Dendritic cell treated with granulocyte-macrophage colony-stimulating factor and Interleukin-4, amounts not matched to agents 40 ng/mL and 50 ng/mL, for 4 days (primary cell): Measurements from ENCODE around the gene OSBPL10.

ENCODE experiments used
- H3K27ac Mint-ChIP-seq: one replicate; pipeline ENCODE4 v1.8.0; 2022; ENCODE audit warnings: mild to moderate bottlenecking, mixed read lengths
- H3K27me3 Mint-ChIP-seq: one replicate; pipeline ENCODE4 v1.8.0; 2022; ENCODE audit warnings: mild to moderate bottlenecking, mixed read lengths
- H3K36me3 Mint-ChIP-seq: one replicate; pipeline ENCODE4 v1.8.0; 2022; ENCODE audit warnings: low read depth, mixed read lengths
- H3K4me1 Mint-ChIP-seq: one replicate; pipeline ENCODE4 v1.8.0; 2022; ENCODE audit warnings: low read depth, mixed read lengths
- H3K4me3 Mint-ChIP-seq: one replicate; pipeline ENCODE4 v1.8.0; 2022; ENCODE audit warnings: mild to moderate bottlenecking, moderate library complexity, mixed read lengths
- H3K9me3 Mint-ChIP-seq: one replicate; pipeline ENCODE4 v1.8.0; 2022; ENCODE audit warnings: mixed read lengths
- intact Hi-C: fragments of 100-400 bp; cut with micrococcal nuclease; formaldehyde crosslinking; loops from one replicate; pipeline ENCODE4 v1.15.0; 2022

The OSBPL10 gene

DNA sequence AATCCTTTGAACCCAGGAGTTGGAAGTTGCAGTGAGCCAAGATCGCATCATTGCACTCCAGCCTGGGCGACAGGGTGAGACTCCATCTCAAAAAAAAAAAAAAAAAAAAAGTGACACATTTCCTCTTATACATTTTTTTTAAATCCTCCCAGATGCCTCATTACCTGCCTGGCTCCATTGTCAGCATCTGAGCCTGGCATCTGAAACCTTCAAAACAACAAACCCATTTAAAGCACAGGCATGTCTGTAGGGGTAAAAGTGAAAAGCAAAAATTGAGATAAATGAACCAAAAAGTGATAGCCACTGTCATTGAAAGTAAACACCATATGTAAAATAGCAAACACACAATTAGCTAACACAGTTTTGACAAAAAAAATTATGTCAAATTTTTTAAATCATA, 38.6 kb downstream of the OSBPL10 start:
- Mint-ChIP-seq H3K27me3 (no peaks in the 10 kb centered on the region), H3K27ac (no peak overlapping the region), H3K4me1 (peaks cover 1% of the 10 kb centered on the region), H3K36me3 (no peaks in the 10 kb centered on the region), H3K9me3 (no peaks in the 10 kb centered on the region), H3K4me3 (no peak overlapping the region)
- intact Hi-C loops: no loop called here

DNA sequence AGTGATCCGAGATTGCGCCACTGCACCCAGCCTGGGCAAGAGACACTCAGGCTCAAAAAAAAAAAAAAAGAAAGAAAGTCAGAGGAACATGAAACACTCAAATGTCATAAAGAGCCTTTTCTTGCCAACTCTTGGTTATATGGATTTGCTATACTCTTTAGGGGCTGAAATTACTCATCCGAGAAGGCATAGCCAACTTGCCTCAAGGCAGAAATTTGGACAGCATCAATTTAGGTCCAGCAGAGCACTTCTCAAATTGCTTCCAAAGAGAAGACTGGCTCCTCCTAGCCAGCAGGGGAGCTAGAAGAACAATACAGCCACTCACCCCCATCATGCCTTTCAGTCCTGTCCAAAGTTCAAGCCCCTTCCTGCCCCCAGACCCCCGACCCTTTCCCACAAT, 43.8 kb downstream of the OSBPL10 start:
- Mint-ChIP-seq H3K4me1 (no peaks in the 10 kb centered on the region), H3K27me3 (no peaks in the 10 kb centered on the region), H3K36me3 (no peaks in the 10 kb centered on the region), H3K9me3 (no peaks in the 10 kb centered on the region), H3K4me3 (no peak overlapping the region), H3K27ac (no peak overlapping the region)
- intact Hi-C loops: no loop called here

DNA sequence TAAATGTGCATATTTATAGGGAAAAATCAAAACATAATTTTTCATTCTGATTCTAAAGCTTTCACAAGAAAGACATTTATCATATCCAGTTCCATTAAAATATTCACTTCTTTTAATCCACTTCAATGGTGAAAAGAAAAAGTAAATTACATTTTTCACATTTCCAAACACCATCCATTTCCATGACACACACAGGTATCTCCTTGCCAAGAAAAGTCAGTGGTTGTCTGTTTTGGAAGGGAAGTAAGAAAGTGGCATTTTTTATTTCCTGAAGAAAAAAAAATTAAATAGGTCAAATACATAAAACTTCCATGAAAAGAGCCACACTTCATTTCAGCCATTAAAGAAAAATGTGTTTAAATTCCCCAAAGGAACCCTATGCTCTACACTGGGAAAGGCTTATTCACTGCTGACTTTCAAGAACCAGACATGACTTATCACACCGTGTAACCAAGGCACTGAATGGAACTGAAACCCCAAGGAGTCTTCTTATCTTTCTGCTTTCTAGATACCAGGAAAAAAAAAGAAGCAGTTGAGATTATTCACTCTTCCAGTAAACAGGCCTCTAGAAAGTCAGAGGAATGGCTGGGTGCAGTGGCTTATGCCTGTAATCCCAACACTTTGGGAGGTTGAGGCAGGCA, 44.5 kb downstream of the OSBPL10 start:
- Mint-ChIP-seq H3K4me3 (no peak overlapping the region), H3K4me1 (no peaks in the 10 kb centered on the region), H3K27me3 (no peaks in the 10 kb centered on the region), H3K36me3 (no peaks in the 10 kb centered on the region), H3K27ac (no peak overlapping the region), H3K9me3 (no peaks in the 10 kb centered on the region)
- intact Hi-C loops: no loop called here

DNA sequence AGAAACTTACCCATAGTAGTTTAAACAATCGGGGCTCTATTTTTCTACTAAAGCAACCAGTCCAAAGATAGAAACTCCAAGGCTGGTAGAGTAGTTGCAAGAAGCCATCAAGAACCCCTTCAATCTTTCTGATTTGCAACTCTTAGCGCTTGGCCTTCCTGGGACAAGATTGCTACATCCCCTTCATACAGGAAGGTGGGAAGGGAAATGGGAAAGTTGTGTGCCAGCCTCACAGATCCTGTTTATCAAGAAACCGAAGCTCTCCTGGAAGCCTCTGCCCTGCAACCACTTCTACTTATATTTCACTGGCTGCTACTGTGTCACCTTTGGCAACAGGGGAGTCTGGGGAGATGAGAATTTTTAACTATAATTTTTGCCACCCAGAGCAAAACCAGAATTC, 46.2 kb downstream of the OSBPL10 start:
- no peak overlapping the region for H3K27ac Mint-ChIP-seq
- no peaks in the 10 kb centered on the region for H3K9me3 Mint-ChIP-seq
- H3K4me1 Mint-ChIP-seq: no peaks in the 10 kb centered on the region
- no peaks in the 10 kb centered on the region for H3K36me3 Mint-ChIP-seq
- H3K27me3 Mint-ChIP-seq: no peaks in the 10 kb centered on the region
- H3K4me3 Mint-ChIP-seq: no peak overlapping the region
- intact Hi-C loops: no loop called here

DNA sequence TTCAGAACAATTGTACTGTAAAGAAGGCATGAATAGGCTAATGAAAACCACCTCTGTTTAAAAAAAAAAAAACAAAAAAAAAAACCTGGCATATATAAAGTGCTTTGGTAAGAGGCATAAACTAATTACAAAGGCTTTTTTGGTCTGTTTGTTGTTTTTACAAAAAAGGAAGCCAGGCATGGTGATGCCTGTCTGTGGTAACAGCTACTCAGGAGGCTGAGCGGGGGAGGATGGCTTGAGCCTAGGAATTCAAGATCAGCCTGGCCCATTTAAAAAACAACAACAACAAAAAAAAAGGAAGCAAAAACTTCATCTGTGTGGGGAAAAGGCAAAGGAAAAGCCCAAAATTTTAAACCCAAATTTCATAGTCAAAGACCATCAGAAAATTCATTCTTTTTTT, 47.0 kb downstream of the OSBPL10 start:
- H3K4me1 Mint-ChIP-seq: no peaks in the 10 kb centered on the region
- no peak overlapping the region for H3K4me3 Mint-ChIP-seq
- no peaks in the 10 kb centered on the region for H3K36me3 Mint-ChIP-seq
- intact Hi-C loops: no loop called here
- no peak overlapping the region for H3K27ac Mint-ChIP-seq
- no peaks in the 10 kb centered on the region for H3K27me3 Mint-ChIP-seq
- H3K9me3 Mint-ChIP-seq: no peaks in the 10 kb centered on the region

DNA sequence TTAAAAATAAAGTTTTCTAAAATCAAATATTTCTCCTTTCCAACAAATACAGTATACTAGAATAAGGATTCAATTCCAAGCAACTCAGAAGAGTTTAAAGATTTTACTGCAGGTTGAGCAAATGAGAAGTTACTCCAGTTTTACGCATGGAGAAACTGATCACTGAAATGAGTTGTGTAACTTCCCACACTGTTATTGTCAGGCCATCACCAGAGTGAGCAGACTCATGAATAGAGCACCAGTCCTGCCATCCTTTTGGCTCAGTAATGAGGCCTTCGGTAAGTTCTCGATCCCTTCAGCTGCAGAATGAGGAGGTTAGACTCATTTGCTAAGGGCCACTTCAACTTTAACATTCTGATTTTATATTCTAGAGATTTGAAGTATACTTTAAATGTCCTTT, 48.1 kb downstream of the OSBPL10 start:
- H3K27me3 Mint-ChIP-seq: no peaks in the 10 kb centered on the region
- no peaks in the 10 kb centered on the region for H3K36me3 Mint-ChIP-seq
- intact Hi-C loops: no loop called here
- no peak overlapping the region for H3K4me3 Mint-ChIP-seq
- H3K4me1 Mint-ChIP-seq: no peaks in the 10 kb centered on the region
- no peaks in the 10 kb centered on the region for H3K9me3 Mint-ChIP-seq
- no peak overlapping the region for H3K27ac Mint-ChIP-seq

DNA sequence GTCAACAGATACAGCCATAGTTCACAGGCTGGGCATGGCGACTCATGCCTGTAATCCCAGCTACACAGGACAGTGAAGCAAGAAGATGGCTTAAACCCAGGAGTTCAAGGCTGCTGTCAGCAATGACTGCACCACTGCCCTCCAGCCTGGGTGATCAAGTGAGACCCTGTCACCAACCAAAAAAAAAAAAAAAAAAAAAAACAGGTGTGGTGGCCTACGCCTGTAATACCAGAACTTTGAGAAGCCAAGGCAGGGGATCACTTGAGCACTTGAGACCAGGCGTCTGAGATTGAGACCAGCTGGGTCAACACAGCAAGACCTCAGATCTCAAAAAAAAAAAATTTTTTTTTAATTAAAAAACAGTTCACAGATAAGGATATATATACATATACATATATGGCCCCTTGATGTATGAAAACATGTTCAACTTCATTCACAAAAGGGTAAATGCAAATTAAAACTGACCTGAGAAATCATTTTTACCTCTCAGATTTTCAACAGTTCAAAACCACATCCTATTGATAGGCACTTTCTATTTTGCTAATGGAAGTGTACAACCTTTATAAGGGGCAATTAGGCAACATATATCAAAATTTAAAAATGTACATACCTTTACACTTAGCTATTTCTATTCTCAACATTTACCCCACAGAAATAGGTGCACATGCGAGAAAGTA, 51.1 kb downstream of the OSBPL10 start:
- Mint-ChIP-seq H3K36me3 (no peaks in the 10 kb centered on the region), H3K9me3 (no peaks in the 10 kb centered on the region), H3K4me3 (no peak overlapping the region), H3K27me3 (no peaks in the 10 kb centered on the region), H3K4me1 (no peaks in the 10 kb centered on the region), H3K27ac (no peak overlapping the region)
- intact Hi-C loops: no loop called here

DNA sequence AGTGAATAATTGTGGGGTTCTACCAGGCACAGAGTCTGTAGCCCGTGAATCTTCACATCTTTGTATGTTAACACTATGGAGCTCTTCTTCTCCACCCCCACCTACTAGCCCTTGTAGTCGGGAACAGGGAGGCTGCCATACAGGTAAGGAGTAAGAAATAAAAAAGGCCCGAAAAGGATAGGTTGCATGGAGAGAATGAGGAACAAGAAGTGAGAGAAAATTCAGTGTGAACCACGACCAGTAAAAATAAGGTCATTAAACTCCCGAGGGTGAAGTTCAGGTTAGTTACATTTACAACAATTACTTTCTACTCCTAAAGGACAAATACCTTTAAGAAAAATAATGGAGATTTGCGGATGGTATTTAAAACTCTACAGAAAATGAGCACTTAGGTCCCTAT, 53.3 kb downstream of the OSBPL10 start:
- Mint-ChIP-seq H3K27ac (no peak overlapping the region), H3K4me1 (no peaks in the 10 kb centered on the region), H3K4me3 (no peak overlapping the region), H3K36me3 (no peaks in the 10 kb centered on the region), H3K9me3 (no peaks in the 10 kb centered on the region), H3K27me3 (no peaks in the 10 kb centered on the region)
- intact Hi-C loops: no loop called here

DNA sequence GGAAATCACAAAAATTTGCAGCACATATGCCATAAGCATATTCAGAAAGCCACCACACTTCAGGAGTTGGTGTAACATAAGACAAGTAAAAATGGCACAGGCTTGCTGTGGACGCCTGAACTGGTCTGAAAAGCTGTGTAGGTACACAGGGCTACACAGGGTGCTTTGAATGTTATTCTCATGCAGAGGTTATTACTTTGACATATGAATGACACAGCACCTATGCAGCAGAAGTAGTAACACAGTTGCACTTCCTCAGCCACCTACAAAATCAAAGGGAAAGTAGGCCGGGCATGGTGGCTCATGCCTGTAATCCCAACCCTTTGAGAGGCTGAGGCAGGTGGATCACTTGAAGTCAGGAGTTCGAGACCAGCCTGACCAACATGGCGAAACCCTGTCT, 54.5 kb downstream of the OSBPL10 start:
- intact Hi-C loops: no loop called here

DNA sequence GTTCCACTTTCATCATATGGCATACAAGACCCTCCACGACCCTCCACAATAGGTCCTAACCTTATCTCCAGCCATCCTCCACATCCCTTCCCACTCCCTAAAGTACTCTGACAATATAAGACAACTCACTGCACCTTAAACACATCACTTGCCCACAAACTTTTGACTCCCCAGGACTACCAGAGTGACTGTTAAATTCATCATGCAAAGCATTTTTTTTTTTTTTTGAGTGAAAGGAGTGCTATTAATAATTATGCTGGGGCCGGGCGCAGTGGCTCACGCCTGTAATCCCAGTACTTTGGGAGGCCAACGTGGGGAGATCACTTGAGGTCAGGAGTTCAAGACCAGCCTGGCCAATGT, 55.8 kb downstream of the OSBPL10 start:
- H3K4me3 Mint-ChIP-seq: no peak overlapping the region
- peaks cover 6% of the 10 kb centered on the region for H3K9me3 Mint-ChIP-seq
- no peaks in the 10 kb centered on the region for H3K27me3 Mint-ChIP-seq
- intact Hi-C loops: no loop called here
- H3K27ac Mint-ChIP-seq: no peak overlapping the region
- H3K36me3 Mint-ChIP-seq: no peaks in the 10 kb centered on the region
- no peaks in the 10 kb centered on the region for H3K4me1 Mint-ChIP-seq

More for the DNA sequence above, 54.5 kb downstream of the OSBPL10 start:
- Mint-ChIP-seq H3K4me1 (no peaks in the 10 kb centered on the region), H3K4me3 (no peak overlapping the region), H3K9me3 (no peaks in the 10 kb centered on the region), H3K27ac (no peak overlapping the region), H3K36me3 (no peaks in the 10 kb centered on the region), H3K27me3 (no peaks in the 10 kb centered on the region)

DNA sequence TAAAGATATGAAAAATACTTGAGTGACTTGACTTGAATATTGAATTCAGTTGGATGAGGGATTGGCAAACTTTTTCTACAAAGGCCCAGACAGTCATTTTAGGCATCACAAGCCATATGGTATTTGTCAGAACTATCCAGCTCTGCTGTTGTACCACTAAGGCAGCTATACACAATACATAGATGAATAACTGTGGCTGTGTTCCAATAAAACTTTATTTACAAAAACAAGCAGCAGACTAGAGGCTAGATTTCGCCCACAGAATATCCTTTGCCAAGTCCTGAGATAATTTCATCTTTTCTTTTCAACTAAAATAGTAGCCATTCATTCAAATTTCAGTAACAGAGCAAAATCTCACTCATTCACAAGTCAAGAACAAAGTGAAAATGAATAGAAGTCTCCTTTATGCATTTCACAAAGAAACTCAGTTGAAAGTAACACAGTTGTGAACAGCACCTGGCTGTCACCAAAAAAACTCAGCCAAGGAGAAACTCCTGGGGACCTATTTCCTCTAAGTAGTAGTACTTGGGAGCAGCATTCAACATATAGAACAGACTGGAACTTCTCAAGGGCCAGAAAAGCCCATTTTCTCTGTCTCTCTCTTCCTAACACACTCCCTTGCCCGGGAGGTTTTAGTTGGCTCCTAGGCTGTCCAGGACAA, 56.3 kb downstream of the OSBPL10 start:
- no peak overlapping the region for H3K4me3 Mint-ChIP-seq
- H3K27ac Mint-ChIP-seq: no peak overlapping the region
- intact Hi-C loops: no loop called here
- H3K36me3 Mint-ChIP-seq: no peaks in the 10 kb centered on the region
- H3K4me1 Mint-ChIP-seq: no peaks in the 10 kb centered on the region
- H3K27me3 Mint-ChIP-seq: no peaks in the 10 kb centered on the region
- H3K9me3 Mint-ChIP-seq: peaks cover 11% of the 10 kb centered on the region

DNA sequence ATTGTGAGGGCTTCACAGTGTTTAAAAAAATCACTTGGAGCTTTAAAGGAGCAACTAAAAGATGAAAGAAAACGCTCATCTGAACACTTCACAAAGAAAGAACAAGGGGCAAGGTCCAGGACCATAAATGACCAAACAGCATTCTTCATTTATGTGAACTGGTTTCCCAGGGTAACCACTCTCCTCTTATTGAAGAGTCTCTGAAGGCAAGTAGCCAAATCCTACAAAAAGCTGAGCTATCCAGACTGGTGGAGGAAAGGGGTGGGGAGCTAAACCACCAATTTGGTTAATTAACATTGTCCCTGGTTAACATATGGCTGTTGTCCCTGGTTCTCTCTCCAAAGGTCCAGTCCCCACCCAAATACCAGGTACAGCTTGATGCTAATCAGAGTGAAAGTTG, 58.1 kb downstream of the OSBPL10 start:
- Mint-ChIP-seq H3K27ac (no peak overlapping the region), H3K9me3 (peaks cover 14% of the 10 kb centered on the region), H3K36me3 (no peaks in the 10 kb centered on the region), H3K27me3 (no peaks in the 10 kb centered on the region), H3K4me3 (no peak overlapping the region), H3K4me1 (no peaks in the 10 kb centered on the region)
- intact Hi-C loops: no loop called here

DNA sequence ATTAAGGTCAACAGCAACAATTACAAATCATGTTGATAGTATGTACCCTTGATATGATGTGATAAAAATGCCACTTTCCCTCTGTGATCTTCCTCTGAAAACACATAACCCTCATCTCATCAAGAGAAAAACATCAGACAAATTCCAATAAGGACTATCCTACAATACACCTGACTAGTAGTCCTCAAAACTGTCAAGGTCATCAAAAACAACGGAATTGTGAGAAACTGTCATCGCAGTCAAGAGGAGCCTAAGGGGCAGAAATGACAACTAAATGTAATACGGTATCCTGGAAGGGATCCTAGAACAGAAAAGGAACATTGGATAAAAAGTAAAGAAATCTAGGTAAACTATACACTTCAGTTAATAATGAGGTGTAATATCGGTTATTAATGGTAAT, 59.2 kb downstream of the OSBPL10 start:
- H3K4me3 Mint-ChIP-seq: no peak overlapping the region
- intact Hi-C loops: no loop called here

DNA sequence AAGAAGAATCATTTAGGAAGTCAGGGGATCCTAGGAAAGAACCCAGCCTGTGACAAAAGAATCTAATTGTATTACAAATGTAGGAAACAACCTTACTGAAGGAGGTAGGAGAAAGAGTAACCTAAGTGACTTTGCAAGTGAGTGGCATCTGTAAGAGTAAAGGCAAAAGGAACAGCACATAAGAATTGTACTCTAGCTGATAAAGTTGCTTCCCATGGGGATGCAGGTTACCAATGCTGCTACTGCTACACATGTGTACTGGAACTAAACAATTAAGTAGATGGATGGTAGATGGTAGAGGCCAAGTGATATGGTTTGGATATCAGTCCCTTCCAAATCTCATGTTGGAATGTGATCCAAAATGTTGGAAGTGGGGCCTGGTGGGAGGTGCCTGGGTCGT, 60.8 kb downstream of the OSBPL10 start:
- Mint-ChIP-seq H3K36me3 (no peaks in the 10 kb centered on the region), H3K27ac (no peak overlapping the region), H3K9me3 (peaks cover 14% of the 10 kb centered on the region), H3K27me3 (no peaks in the 10 kb centered on the region), H3K4me1 (no peaks in the 10 kb centered on the region), H3K4me3 (no peak overlapping the region)
- intact Hi-C loops: no loop called here

More for the DNA sequence above, 59.2 kb downstream of the OSBPL10 start:
- H3K27ac Mint-ChIP-seq: no peak overlapping the region
- no peaks in the 10 kb centered on the region for H3K27me3 Mint-ChIP-seq
- no peaks in the 10 kb centered on the region for H3K36me3 Mint-ChIP-seq
- H3K9me3 Mint-ChIP-seq: peaks cover 14% of the 10 kb centered on the region
- no peaks in the 10 kb centered on the region for H3K4me1 Mint-ChIP-seq

DNA sequence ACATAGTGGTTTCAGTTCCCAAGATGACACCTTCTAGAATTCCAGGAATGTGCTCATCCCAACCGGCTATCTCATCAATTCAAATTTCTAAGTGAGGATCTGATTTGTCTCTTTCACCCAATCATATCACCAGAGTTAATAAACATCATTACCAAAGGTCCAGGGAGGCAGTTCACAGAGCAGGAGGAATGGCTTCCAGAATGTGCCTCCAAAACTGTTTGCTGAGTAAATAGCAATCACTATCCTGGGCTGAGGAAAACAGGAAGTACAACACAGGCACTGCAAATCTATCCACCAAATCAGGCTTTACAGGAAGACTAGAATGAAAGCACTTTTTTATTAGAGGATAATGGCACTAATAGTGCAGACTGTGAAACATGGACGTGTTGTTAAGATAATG, 61.5 kb downstream of the OSBPL10 start:
- Mint-ChIP-seq H3K9me3 (peaks cover 14% of the 10 kb centered on the region), H3K27me3 (no peaks in the 10 kb centered on the region), H3K4me1 (no peaks in the 10 kb centered on the region), H3K4me3 (no peak overlapping the region), H3K36me3 (no peaks in the 10 kb centered on the region), H3K27ac (no peak overlapping the region)
- intact Hi-C loops: no loop called here
